GM19238 (cell line): ENCODE data around the gene MED12L.
A peak's percentile ranks its signal among the peaks of the same experiment; 100 is the strongest.
"Not testable (repeated sequence)": the region's sequence is repeated elsewhere in the genome, so short reads cannot be mapped to it uniquely, and the experiment has no call there.

Experiments used
- DNase-seq: peaks from one replicate; pipeline ENCODE4 v3.0.0; 2011; ENCODE audit warnings: low spot score; ENCODE audit not compliant: insufficient read length

MED12L gene

GRCh38 chr3:151133917-151134450 is 48.5 kb downstream of the MED12L start:
- no peak for DNase-seq

- DNase-seq = no peak
These were observed 50.3 kb downstream of the MED12L start for GRCh38 chr3:151135541-151136337.

DNA sequence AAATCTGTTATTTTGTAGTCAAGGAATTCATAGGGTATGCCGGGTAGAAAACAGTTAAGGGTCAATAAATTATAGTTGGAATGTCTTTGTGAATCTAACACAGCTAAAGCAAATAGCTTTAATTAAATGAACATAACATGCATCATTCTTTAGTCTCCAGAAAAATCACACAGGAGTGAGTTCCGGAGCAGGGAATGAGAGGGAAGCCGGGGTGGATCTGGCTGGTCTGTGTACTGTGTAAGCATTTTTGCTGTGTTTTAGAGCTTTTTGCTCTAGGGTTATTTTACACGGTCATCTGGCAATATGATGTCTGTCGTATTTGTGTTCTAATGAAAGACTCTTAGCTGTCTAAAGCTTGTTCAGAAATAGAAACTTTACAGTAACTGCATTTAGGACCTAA is 57.5 kb downstream of the MED12L start:
- DNase-seq = no peak

DNA sequence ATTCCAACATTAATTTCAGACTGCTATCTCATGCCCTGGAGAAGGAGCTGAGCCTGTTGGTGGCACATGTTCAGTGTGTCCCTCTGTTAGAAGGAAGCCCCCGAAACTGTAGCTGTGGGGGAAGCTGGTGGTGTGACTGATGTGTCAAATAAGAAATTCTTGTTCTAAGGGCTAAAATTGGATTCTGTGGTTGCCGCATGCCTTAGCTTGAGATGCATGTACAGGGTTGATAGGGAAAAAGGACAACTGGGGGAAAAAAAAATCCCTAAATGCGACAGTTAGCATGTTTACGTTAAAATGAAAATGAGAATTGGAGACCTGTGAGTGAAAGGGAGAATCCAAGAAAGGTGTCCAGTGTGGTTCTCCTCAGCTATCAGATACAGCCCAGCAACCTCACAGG is 58.6 kb downstream of the MED12L start:
- DNase-seq = no peak

- DNase-seq = no peak
These were observed 59.3 kb downstream of the MED12L start for GRCh38 chr3:151144760-151145159.

DNA sequence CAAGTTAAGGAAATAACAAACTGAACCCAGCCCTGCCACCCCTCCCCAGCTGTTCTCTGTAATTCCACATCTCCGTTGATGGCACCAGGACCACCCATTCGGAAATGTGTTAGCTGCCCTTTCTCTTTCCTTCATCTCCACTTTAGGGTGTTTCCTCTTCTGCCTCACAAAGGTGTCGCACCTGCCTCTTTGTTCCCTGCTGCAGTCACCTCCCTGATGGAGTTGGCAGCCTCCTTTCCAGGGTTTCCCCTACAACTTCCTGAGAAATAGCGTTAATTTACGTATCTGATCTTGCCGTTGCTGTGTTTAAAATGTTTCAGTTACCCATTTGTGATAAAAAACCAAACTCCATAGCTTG is 60.2 kb downstream of the MED12L start:
- DNase-seq = no peak

- peak; percentile 40 for DNase-seq
These were observed 60.7 kb downstream of the MED12L start for GRCh38 chr3:151146071-151146730.

- no peak for DNase-seq
These were observed 61.2 kb downstream of the MED12L start for GRCh38 chr3:151146731-151147091.

DNA sequence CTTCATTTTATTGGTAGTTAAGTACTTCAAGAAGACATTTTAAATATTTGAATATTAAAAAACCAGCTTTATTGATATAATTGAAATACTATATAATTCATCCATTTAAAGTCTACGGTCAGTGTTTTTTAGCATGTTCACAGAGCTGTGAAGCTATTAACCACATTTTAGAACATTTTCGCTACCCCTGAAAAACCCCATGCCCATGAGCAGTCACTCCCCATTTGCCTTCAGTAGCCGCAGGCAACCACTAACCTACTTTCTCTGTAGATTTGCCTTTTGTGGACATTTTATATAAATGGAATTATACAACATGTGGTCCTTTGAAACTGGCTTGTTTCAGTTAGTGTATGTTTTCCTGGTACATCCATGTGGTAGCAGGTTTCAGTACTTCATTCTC is 61.8 kb downstream of the MED12L start:
- DNase-seq = no peak

DNA sequence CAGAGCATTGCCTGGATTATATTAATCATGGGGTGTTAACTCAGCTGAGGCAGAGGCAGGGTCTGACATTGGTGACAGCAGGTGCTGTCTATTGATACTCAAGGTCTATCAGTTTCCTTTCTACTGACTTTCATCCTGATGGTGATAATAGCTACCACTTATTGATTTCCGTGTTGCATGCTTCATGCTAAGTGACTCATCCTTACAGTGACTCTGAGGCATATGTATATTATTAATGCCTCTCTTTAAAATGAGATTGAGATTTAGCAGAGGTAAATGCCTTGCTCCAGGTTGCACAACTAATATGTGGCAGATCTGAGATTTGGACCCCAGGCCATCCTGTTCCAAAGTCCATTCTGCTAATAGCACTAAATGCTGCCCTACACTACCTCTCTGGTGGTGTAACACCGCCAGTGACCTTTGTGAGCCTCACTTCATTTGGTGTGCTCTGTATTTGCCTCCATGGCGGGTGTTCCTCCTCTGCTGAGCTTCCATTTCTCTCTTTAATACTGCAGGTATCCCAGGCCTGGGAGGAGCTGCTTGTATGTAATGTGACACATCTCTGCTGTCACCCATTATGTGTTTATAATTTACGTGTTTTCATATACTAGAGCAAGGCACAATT is 67.1 kb downstream of the MED12L start:
- DNase-seq = no peak

- DNase-seq = no peak
These were observed 69.1 kb downstream of the MED12L start for GRCh38 chr3:151154566-151154965.

- DNase-seq = no peak
These were observed 70.1 kb downstream of the MED12L start for GRCh38 chr3:151155409-151156128.

GRCh38 chr3:151156618-151157216 is 71.3 kb downstream of the MED12L start:
- DNase-seq = no peak

DNA sequence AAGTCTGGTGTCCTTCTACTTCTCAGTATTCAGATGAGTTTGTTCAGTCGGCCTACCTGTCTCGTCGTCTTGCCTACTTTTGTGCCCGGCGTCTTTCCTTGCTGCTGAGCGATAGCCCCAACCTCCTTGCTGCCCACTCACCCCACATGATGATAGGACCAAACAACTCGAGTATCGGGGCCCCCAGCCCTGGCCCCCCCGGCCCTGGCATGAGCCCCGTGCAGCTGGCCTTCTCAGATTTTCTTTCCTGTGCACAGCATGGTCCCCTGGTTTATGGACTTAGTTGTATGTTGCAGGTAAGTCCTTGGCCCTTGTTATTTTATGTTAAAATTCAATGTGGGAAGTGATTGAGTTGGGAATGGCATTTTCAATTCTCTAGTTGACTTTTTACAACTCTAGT is 74.3 kb downstream of the MED12L start:
- no peak for DNase-seq

DNA sequence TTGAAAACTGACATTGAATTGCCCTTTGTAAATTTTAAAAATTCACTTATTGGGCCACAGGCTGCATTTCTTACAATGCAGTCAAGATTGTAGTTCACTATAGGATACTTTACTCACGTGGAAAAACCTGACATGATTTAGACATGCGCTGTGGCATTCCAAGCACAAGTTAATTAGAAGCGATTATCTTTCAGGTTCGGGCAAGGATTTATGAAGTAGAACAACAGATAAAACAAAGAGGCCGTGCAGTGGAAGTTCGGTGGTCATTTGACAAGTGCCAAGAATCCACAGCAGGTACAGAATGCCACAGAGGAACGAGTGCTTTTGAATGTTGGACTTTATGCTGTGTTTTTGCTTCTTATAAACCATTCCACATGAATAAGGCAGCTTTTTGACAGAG is 79.8 kb downstream of the MED12L start:
- DNase-seq = no peak

- no peak for DNase-seq
These were observed 80.7 kb downstream of the MED12L start for GRCh38 chr3:151166161-151166560.

GRCh38 chr3:151168269-151169094 is 83.0 kb downstream of the MED12L start:
- peak; percentile 35 for DNase-seq

DNA sequence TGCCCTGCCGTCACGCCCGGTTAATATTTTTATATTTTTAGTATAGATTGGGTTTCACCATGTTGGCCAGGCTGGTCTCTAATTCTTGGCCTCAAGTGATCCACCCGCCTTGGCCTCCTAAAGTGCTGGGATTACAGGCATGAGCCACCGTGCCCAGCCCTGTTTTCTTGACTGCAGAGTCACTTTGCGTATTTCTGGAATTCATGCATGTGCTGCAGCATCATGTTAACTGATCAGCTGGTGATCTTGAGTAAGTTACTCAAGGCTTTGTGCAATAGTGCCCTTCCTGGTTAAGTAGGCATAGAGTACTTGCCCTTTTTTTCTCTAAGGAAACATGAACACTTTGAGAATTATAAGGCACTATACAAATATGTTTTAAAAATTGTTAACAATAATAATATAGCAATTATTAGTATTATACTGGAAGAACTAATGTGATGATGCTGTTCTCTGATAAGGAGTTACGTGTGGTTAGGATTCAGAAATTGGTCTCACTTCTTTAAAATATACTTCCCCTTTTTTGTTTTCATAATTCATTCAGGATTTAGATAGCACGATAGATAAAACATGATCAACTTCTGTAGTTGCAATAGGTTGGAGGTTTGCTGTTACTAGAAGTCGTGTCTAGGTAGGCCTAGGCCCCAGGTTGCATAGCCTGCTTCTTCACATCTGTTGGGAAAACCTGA is 83.9 kb downstream of the MED12L start:
- no peak for DNase-seq

DNA sequence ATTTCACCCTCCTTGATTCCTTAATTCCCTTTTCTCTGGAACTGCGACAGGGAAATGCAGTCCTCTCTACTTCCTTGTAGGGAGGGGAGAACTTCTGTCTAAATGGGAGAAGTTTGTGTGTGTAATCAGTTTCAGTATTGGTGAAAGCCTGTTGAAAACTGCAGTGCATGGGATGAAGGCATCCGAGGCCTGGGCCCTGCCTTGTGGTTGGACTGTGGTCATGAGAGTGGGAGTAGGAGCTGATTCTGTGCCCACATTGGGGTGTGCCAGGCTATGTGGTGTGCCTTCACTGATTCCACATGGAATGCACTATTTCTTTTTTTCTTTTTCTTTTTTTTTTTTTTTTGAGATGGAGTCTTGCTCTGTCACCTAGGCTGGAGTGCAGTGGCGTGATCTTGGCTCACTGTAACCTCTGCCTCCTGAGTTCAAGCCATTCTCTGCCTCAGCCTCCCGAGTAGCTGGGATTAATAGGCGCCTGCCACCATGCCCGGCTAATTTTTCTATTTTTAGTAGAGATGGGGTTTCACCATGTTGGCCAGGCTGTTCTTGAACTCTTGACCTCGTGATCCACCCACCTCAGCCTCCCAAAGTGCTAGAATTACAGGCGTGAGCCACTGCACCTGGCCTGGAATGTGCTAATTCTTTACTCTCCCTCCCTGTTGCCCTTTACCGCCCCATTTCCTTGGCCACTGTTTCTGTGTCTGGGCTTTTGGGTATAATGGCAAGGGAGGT is 84.7 kb downstream of the MED12L start:
- DNase-seq = not testable (repeated sequence)
